ENCODE data around the gene ZNF658.
"Not testable (repeated sequence)": the region's sequence is repeated elsewhere in the genome, so short reads cannot be mapped to it uniquely, and the experiment has no call there.

The ZNF658 gene

GRCh38 chr9:66952576-66952975, 52.1 kb downstream of the ZNF658 start:
- H3K9me3 Mint-ChIP-seq; H3K27me3 Mint-ChIP-seq (ENCODE audit: low read depth); H3K36me3 Mint-ChIP-seq (ENCODE audit: low read depth); H3K27ac Mint-ChIP-seq; H3K4me1 Mint-ChIP-seq (ENCODE audit: low read depth); DNase-seq (ENCODE audit: low spot score); H3K4me3 Mint-ChIP-seq: not testable (repeated sequence)
